ENCODE data around the gene NPIPA3. TPM values are rescaled to one million over a fixed set of nuclear protein-coding genes. Genes with fewer than 3 reads are reported as not detected.
"Not testable (repeated sequence)": the region's sequence is repeated elsewhere in the genome, so short reads cannot be mapped to it uniquely, and the experiment has no call there.

Gene NPIPA3
- 1 to 10 TPM; 1.3 to 3.1 TPM for total RNA-seq

DNA sequence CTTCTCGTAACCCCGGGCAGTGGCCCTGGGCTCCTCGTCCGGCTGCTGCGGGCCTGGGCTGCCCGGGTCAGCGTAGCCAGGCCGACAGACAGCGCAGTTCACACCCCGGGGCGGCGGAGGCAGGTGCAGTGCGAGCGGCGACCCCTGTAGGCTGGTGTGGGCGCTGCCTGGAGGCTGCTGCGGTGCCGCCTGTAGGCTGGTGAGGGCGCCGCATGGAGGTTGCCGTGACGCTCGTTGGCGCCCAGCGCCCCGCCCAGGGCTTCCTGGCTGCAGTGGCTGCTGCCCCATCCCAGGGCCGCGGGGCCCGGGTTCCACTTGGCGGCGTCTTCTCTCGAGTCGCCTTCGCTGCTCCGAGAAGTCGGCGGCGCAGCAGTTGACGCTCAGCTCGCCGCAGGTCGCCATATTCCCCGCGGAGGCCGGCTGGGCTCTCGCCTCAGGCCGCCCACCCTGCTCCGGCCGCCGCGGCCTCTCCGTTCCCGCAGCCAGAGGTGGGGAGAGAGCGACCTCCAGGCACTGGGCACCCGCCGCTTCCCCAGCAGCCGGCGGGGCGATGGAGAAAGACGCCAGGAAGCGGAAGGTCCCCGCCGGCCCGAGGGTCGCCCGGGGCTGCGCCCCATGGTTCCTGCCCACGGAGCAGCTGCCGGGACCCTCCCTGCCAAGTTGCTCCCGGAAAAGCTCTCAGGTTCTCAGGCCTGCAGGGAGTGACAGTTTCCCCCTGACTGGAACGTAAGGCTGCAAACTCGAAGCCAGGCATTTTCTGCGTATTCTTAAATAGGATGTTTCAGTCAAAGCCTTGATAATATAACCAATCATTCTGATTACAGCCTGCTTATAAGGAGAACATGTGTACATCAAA is at the start of gene NPIPA3:
Gene NPIPA3 (plus strand): TSS at position 256 of the 856 bp plus-strand sequence. CDS start 5,533 bp downstream, outside the sequence.
- not testable (repeated sequence) for H3K9me3 Mint-ChIP-seq; H3K27ac Mint-ChIP-seq; H3K36me3 Mint-ChIP-seq (ENCODE audit: insufficient read depth in 2 of 2); H3K4me3 Mint-ChIP-seq; H3K4me1 Mint-ChIP-seq (ENCODE audit: low read depth); H3K27me3 Mint-ChIP-seq (ENCODE audit: low read depth); DNase-seq
- ATAC-seq (replicated peaks in 1 of 2) = peak; percentile 99 to 100

GRCh38 chr16:14658063-14658462 is 45.1 kb upstream of the NPIPA3 start:
- peak overlapping the region; percentile 58 for H3K27ac Mint-ChIP-seq
- no peaks in the 10 kb centered on the region for H3K4me1 Mint-ChIP-seq (ENCODE audit: low read depth)
- H3K4me3 Mint-ChIP-seq = no peak overlapping the region
- ATAC-seq (replicated peaks in 1 of 2) = no peak
- H3K9me3 Mint-ChIP-seq = no peaks in the 10 kb centered on the region
- no peaks in the 10 kb centered on the region for H3K27me3 Mint-ChIP-seq (ENCODE audit: low read depth)
- DNase-seq = no peak
- H3K36me3 Mint-ChIP-seq (ENCODE audit: insufficient read depth in 2 of 2) = peaks cover 12 to 22% of the 10 kb centered on the region in 2 donors

- no peaks in the 10 kb centered on the region for H3K27me3 Mint-ChIP-seq (ENCODE audit: low read depth)
- H3K9me3 Mint-ChIP-seq = peaks cover 0 to 1% of the 10 kb centered on the region in 2 donors
- H3K27ac Mint-ChIP-seq = no peak overlapping the region
- H3K36me3 Mint-ChIP-seq (ENCODE audit: insufficient read depth in 2 of 2) = peaks cover 5 to 22% of the 10 kb centered on the region in 2 donors
- peaks cover 4% of the 10 kb centered on the region for H3K4me1 Mint-ChIP-seq (ENCODE audit: low read depth)
- ATAC-seq (replicated peaks in 1 of 2) (no peak), DNase-seq (no peak)
- no peak overlapping the region for H3K4me3 Mint-ChIP-seq
Measured at GRCh38 chr16:14667347-14668266, 35.6 kb upstream of the NPIPA3 start.

- H3K4me3 Mint-ChIP-seq = no peak overlapping the region
- H3K36me3 Mint-ChIP-seq (ENCODE audit: insufficient read depth in 2 of 2) = peaks cover 2 to 20% of the 10 kb centered on the region in 2 donors
- no peak overlapping the region for H3K27ac Mint-ChIP-seq
- peaks cover 6% of the 10 kb centered on the region for H3K4me1 Mint-ChIP-seq (ENCODE audit: low read depth)
- H3K9me3 Mint-ChIP-seq = peaks cover 0 to 1% of the 10 kb centered on the region in 2 donors
- no peaks in the 10 kb centered on the region for H3K27me3 Mint-ChIP-seq (ENCODE audit: low read depth)
- DNase-seq (no peak), ATAC-seq (replicated peaks in 1 of 2) (no peak)
Measured at GRCh38 chr16:14668556-14669223, 34.5 kb upstream of the NPIPA3 start.

GRCh38 chr16:14669776-14670175 is 33.4 kb upstream of the NPIPA3 start:
- H3K36me3 Mint-ChIP-seq (ENCODE audit: insufficient read depth in 2 of 2) = peaks cover 2 to 15% of the 10 kb centered on the region in 2 donors
- no peak overlapping the region for H3K4me3 Mint-ChIP-seq
- no peak for DNase-seq
- no peak for ATAC-seq (replicated peaks in 1 of 2)
- H3K27ac Mint-ChIP-seq = no peak overlapping the region
- peaks cover 6% of the 10 kb centered on the region for H3K4me1 Mint-ChIP-seq (ENCODE audit: low read depth)
- peaks cover 0 to 1% of the 10 kb centered on the region in 2 donors for H3K9me3 Mint-ChIP-seq
- H3K27me3 Mint-ChIP-seq (ENCODE audit: low read depth) = no peaks in the 10 kb centered on the region

DNA sequence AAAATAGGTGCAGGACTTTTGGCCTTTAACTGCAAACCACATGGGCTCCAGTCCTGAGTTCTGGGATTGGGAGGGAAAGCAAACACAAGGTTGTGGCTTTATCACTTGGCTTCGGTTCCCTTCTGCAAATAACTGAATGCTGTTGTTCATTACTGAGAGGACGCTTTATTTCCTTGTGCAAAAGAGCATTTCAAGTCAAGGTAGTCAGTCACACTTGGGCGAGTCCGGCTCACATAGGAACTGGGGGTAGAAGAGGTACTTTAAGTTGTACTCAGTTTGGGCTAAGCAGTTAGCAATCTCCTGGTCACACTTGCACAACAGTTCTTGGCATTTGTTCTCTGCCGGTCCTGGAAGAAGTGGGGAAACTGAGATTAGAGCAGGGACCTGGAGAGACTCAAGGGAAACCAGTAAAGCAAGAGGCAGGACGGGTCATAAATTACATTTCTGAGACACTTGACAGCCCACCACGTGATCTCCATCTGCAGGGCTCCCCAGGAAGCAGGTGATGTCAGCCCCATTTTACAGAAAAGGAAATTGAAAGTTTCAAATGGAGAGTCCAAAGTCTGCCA is 30.7 kb upstream of the NPIPA3 start:
- peak in 1 of 2 donors; percentile 19 for ATAC-seq (replicated peaks in 1 of 2)
- DNase-seq = no peak
- no peak overlapping the region for H3K4me3 Mint-ChIP-seq
- H3K27ac Mint-ChIP-seq = no peak overlapping the region
- H3K36me3 Mint-ChIP-seq (ENCODE audit: insufficient read depth in 2 of 2) = peaks cover 0 to 9% of the 10 kb centered on the region in 2 donors
- peaks cover 6% of the 10 kb centered on the region for H3K4me1 Mint-ChIP-seq (ENCODE audit: low read depth)
- no peaks in the 10 kb centered on the region for H3K27me3 Mint-ChIP-seq (ENCODE audit: low read depth)
- H3K9me3 Mint-ChIP-seq = peaks cover 0 to 1% of the 10 kb centered on the region in 2 donors

DNA sequence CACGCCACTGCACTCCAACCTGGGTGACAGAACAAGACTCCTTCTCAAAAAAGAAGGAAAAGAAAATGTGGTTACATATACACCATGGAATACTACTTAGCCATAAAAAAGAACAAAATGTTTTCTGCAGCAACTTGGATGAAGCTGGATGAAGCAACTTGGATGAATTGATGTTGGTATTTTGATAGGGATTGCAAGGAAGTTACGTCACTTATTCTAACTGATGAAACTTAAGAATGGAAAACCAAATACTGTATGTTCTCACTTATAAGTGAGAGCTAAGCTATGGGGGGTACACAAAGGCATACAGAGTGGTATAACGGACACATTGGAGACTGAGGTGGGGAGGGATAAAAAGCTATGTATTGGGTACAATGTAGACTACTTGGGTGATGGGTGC is 26.6 kb upstream of the NPIPA3 start:
- Mint-ChIP-seq H3K27ac (no peak overlapping the region), H3K4me1 (ENCODE audit: low read depth) (peaks cover 6% of the 10 kb centered on the region), H3K27me3 (ENCODE audit: low read depth) (no peaks in the 10 kb centered on the region), H3K9me3 (peaks cover 0 to 1% of the 10 kb centered on the region in 2 donors), H3K4me3 (no peak overlapping the region), H3K36me3 (ENCODE audit: insufficient read depth in 2 of 2) (no peaks in the 10 kb centered on the region)
- DNase-seq = no peak
- no peak for ATAC-seq (replicated peaks in 1 of 2)

- Mint-ChIP-seq H3K4me3 (no peak overlapping the region), H3K36me3 (ENCODE audit: insufficient read depth in 2 of 2) (no peaks in the 10 kb centered on the region), H3K27me3 (ENCODE audit: low read depth) (no peaks in the 10 kb centered on the region), H3K9me3 (no peaks in the 10 kb centered on the region), H3K4me1 (ENCODE audit: low read depth) (peaks cover 2% of the 10 kb centered on the region), H3K27ac (no peak overlapping the region)
- no peak for ATAC-seq (replicated peaks in 1 of 2)
- DNase-seq = no peak
Measured at GRCh38 chr16:14677627-14678026, 25.6 kb upstream of the NPIPA3 start.

DNA sequence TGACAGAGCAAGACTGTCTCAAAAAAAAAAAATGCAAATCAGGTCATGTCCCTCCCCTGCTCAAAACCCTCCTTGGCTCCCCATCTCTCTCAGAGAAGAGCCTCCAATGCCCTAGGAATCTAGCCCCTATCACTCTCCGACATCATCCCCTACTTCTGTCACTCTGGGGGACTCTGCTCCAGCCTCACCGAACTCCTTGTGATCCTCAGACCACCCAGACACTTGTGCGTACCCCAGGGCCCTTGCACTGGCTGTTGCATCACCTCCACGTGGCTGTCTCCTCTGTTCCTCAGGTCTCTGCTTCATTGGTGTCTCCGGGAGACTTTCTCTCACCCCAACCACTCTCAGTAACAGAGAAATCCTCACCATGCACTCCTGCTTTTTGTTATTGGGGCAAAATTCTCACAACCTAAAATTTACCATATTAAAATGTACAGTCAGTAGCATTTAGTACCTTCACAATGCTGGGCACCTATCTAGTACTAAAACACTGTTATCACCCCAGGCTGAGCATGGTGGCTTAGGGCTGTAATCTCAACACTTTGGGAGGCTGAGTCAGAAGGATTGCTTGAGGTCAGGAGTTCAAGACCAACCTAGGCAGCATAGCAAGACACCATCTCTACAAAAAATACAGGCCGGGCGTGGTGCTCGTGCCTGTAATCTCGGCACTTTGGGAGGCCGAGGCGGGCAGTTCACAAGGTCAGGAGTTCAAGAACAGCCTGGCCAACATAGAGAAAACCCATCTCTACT is 24.3 kb upstream of the NPIPA3 start:
- Mint-ChIP-seq H3K9me3 (no peaks in the 10 kb centered on the region), H3K4me3 (no peak overlapping the region), H3K27me3 (ENCODE audit: low read depth) (no peaks in the 10 kb centered on the region), H3K36me3 (ENCODE audit: insufficient read depth in 2 of 2) (no peaks in the 10 kb centered on the region), H3K4me1 (ENCODE audit: low read depth) (no peaks in the 10 kb centered on the region), H3K27ac (no peak overlapping the region)
- ATAC-seq (replicated peaks in 1 of 2) = no peak
- DNase-seq = no peak

DNA sequence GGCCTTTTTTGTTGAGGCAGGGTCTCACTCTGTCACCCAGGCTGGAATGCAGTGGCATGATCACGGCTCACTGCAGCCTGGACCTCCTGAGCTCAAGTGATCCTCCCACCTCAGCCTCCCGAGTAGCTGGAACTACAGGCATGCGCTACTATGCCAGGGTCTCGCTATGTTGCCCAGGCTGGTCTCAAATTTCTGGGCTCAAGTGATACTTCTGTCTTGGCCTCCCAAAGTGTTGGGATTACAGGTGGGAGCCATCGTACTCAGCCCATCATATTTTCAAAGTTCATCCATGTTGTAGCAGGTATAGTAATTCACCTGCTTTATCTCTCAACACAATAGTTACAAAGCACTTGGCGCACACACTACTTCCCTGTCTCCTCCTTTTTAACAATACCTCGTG is 22.8 kb upstream of the NPIPA3 start:
- not testable (repeated sequence) for H3K27ac Mint-ChIP-seq; DNase-seq; H3K36me3 Mint-ChIP-seq (ENCODE audit: insufficient read depth in 2 of 2); H3K27me3 Mint-ChIP-seq (ENCODE audit: low read depth); H3K4me1 Mint-ChIP-seq (ENCODE audit: low read depth); H3K4me3 Mint-ChIP-seq; H3K9me3 Mint-ChIP-seq; ATAC-seq (replicated peaks in 1 of 2)

DNA sequence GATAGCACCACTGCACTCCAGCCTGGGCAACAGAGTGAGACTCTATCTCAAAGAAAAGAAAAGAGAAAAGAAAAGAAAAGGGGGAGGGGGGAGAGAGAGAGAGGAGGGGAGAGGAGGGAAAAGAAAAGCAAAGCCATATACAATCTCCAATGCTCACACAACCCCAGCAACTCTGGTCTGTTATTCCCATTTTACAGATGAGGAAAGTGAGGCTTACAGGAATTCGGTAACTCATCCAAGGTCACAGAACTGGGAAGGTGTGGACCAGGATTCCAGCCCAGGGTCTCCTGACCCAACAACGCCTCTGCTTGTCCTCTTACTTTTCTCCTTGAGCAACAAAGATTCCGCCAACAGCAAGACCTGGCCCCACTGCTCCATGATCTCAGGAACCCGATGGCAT is 22.1 kb upstream of the NPIPA3 start:
- no peak overlapping the region for H3K27ac Mint-ChIP-seq
- no peak for DNase-seq
- H3K4me3 Mint-ChIP-seq = no peak overlapping the region
- ATAC-seq (replicated peaks in 1 of 2) = no peak
- no peaks in the 10 kb centered on the region for H3K9me3 Mint-ChIP-seq
- no peaks in the 10 kb centered on the region for H3K36me3 Mint-ChIP-seq (ENCODE audit: insufficient read depth in 2 of 2)
- H3K27me3 Mint-ChIP-seq (ENCODE audit: low read depth) = no peaks in the 10 kb centered on the region
- H3K4me1 Mint-ChIP-seq (ENCODE audit: low read depth) = no peaks in the 10 kb centered on the region

DNA sequence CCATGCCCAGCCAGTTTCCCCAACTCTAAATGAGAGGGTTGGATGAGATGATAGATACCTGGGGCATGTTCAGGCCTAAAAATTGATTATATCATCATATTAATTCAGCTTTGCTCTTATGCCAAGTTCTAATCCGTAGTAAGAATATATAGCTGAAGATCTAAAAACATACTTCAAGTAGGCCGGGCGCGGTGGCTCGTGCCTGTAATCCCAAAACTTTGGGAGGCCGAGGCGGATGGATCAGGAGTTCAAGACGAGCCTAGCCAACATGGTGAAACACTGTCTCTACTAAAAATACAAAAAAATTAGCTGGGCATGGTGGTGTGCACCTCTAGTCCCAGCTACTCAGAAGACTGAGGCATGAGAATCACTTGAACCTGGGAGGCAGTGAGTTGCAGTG is 21.1 kb upstream of the NPIPA3 start:
- H3K27me3 Mint-ChIP-seq (ENCODE audit: low read depth) = no peaks in the 10 kb centered on the region
- no peak for DNase-seq
- no peaks in the 10 kb centered on the region for H3K36me3 Mint-ChIP-seq (ENCODE audit: insufficient read depth in 2 of 2)
- no peak overlapping the region for H3K4me3 Mint-ChIP-seq
- H3K4me1 Mint-ChIP-seq (ENCODE audit: low read depth) = no peaks in the 10 kb centered on the region
- ATAC-seq (replicated peaks in 1 of 2) = no peak
- H3K9me3 Mint-ChIP-seq = no peaks in the 10 kb centered on the region
- no peak overlapping the region for H3K27ac Mint-ChIP-seq

Measured in activated T-cell treated with anti-CD3 and anti-CD28 coated beads, Interleukin-2, amount 50 U/mL, for 72 hours (primary cell).